SU-DHL-6 (cell line): ENCODE results near the gene CBFA2T2.
"Not testable (repeated sequence)": the region's sequence is repeated elsewhere in the genome, so short reads cannot be mapped to it uniquely, and the experiment has no call there.

Source experiments
- EZH2phosphoT487 ChIP-seq: fragments of 200-600 bp; sonication (generic), shearing (Covaris generic); conservative IDR thresholded peaks from 2 replicates; pipeline ENCODE4 v1.6.1; 2018; ENCODE audit warnings: mild to moderate bottlenecking, antibody characterized with exemption, low read length, moderate library complexity, mixed read lengths
- TF ChIP-seq, protein P1 (sequence below): fragments of 200-600 bp; sonication (generic); IDR thresholded peaks from one replicate; pipeline ENCODE4 v1.5.1; 2017; ENCODE audit warnings: antibody characterized with exemption, mild to moderate bottlenecking, low read length, moderate library complexity; ENCODE audit not compliant: insufficient read depth, poor library complexity, severe bottlenecking

DNA sequence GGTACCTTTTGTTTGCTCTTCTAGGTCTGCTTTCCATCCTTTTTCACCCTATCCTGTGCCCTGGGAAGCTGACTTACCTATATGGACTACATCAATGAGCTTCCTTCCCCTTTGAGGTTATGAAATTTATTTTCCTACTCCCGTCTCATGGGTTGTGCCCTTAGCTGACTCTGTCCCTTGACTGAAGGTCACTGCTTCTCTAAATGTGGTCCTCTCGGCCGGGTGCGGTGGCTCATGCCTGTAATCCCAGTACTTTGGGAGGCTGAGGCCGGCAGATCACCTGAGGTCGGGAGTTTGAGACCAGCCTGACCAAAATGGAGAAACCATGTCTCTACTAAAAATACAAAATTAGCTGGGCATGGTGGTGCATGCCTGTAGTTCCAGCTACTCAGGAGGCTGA is 6.9 kb downstream of the CBFA2T2 start:
- TF ChIP-seq, protein P1, sequence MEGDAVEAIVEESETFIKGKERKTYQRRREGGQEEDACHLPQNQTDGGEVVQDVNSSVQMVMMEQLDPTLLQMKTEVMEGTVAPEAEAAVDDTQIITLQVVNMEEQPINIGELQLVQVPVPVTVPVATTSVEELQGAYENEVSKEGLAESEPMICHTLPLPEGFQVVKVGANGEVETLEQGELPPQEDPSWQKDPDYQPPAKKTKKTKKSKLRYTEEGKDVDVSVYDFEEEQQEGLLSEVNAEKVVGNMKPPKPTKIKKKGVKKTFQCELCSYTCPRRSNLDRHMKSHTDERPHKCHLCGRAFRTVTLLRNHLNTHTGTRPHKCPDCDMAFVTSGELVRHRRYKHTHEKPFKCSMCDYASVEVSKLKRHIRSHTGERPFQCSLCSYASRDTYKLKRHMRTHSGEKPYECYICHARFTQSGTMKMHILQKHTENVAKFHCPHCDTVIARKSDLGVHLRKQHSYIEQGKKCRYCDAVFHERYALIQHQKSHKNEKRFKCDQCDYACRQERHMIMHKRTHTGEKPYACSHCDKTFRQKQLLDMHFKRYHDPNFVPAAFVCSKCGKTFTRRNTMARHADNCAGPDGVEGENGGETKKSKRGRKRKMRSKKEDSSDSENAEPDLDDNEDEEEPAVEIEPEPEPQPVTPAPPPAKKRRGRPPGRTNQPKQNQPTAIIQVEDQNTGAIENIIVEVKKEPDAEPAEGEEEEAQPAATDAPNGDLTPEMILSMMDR = not testable (repeated sequence)
- TF ChIP-seq EZH2phosphoT487 = not testable (repeated sequence)
